Kidney epithelial cell (primary cell): ENCODE results near the gene STX8. TPM values are rescaled to one million over a fixed set of nuclear protein-coding genes. Genes with fewer than 3 reads are reported as not detected.
A peak's percentile ranks its signal among the peaks of the same experiment; 100 is the strongest.

Experiments
- DNase-seq: peaks from one replicate; pipeline ENCODE4 v3.0.0-alpha.2; 2010; ENCODE audit warnings: low read depth
- H3K27me3 ChIP-seq: 2 replicates; pipeline ENCODE4 v1.6.0; 2011; ENCODE audit warnings: low read length; ENCODE audit not compliant: control insufficient read depth, insufficient read depth
- H3K36me3 ChIP-seq: 2 replicates; pipeline ENCODE4 v1.5.1; 2011; ENCODE audit warnings: low read length; ENCODE audit not compliant: control insufficient read depth, insufficient read depth
- H3K4me3 ChIP-seq: 2 replicates; pipeline ENCODE4 v1.5.1; 2011; ENCODE audit warnings: low read depth, mild to moderate bottlenecking, control low read depth, low read length
- CTCF ChIP-seq: IDR thresholded peaks from 2 replicates; pipeline ENCODE4 v1.5.1; 2011; ENCODE audit warnings: mild to moderate bottlenecking, moderate library complexity, low read length, control low read depth, inconsistent platforms; ENCODE audit not compliant: insufficient read depth, poor library complexity, severe bottlenecking
- total RNA-seq: library from RNA; depleted of rRNA; stranded (reverse); fragments of >200 nt; gene quantifications from 2 replicates; pipeline ENCODE4 v1.2.3, GENCODE V29; 2015

The STX8 gene
- total RNA-seq, 1 donor from 2014 or later, result 76.3 TPM

GRCh38 chr17:9402590-9403199 lies 172.9 kb downstream of the STX8 start:
- H3K27me3 ChIP-seq, result no peaks in the 10 kb centered on the region

GRCh38 chr17:9401434-9401833 lies 174.2 kb downstream of the STX8 start:
- DNase-seq, result peak; percentile 56
- TF ChIP-seq CTCF, result no peak

More at GRCh38 chr17:9402590-9403199, 172.9 kb downstream of the STX8 start:
- no peak for DNase-seq
- TF ChIP-seq CTCF, result peak; percentile 32
- H3K36me3 ChIP-seq, result no peaks in the 10 kb centered on the region
- no peak overlapping the region for H3K4me3 ChIP-seq

GRCh38 chr17:9389111-9389527 lies 186.5 kb downstream of the STX8 start:
- TF ChIP-seq CTCF, result no peak
- Histone ChIP-seq H3K36me3 (no peaks in the 10 kb centered on the region), H3K27me3 (no peaks in the 10 kb centered on the region), H3K4me3 (no peak overlapping the region)
- DNase-seq, result peak; percentile 98

More at GRCh38 chr17:9401434-9401833, 174.2 kb downstream of the STX8 start:
- Histone ChIP-seq H3K4me3 (no peak overlapping the region), H3K36me3 (no peaks in the 10 kb centered on the region), H3K27me3 (no peaks in the 10 kb centered on the region)

GRCh38 chr17:9386401-9386800 lies 189.2 kb downstream of the STX8 start:
- peak; percentile 87 for DNase-seq
- no peak for TF ChIP-seq CTCF
- Histone ChIP-seq H3K27me3 (no peaks in the 10 kb centered on the region), H3K4me3 (no peak overlapping the region), H3K36me3 (no peaks in the 10 kb centered on the region)

- DNase-seq, result no peak
- Histone ChIP-seq H3K27me3 (no peaks in the 10 kb centered on the region), H3K36me3 (no peaks in the 10 kb centered on the region), H3K4me3 (no peak overlapping the region)
- TF ChIP-seq CTCF, result no peak
These were observed 191.8 kb downstream of the STX8 start for GRCh38 chr17:9383826-9384225.

GRCh38 chr17:9382626-9383025 lies 193.0 kb downstream of the STX8 start:
- Histone ChIP-seq H3K36me3 (no peaks in the 10 kb centered on the region), H3K27me3 (no peaks in the 10 kb centered on the region), H3K4me3 (no peak overlapping the region)
- no peak for TF ChIP-seq CTCF
- no peak for DNase-seq
